Measurements from ENCODE around the gene SH2B3. TPM values are rescaled to one million over a fixed set of nuclear protein-coding genes. Genes with fewer than 3 reads are reported as not detected.
A peak's percentile ranks its signal among the peaks of the same experiment; 100 is the strongest.
"Not testable (repeated sequence)": the region's sequence is repeated elsewhere in the genome, so short reads cannot be mapped to it uniquely, and the experiment has no call there.

SH2B3 gene
- total RNA-seq, 1 experiment from 2014 or later, result 20.5 TPM

GRCh38 chr12:111368788-111369495 lies 36.8 kb upstream of the SH2B3 start, which contains the start of gene PHETA1:
TSS of gene PHETA1 (minus strand) at chr12:111369095. CDS start at chr12:111363427, 5,668 bp downstream.
- H3K36me3 ChIP-seq, result peaks cover 3% of the 10 kb centered on the region; the same call in 1 of the 2 replicates
- no peaks in the 10 kb centered on the region for H3K27me3 ChIP-seq (replicated peaks)
- no peak within 1 kb of the TSS for H3K27ac ChIP-seq
- H3K4me3 ChIP-seq, result peak within 1 kb of the TSS; percentile 85
- no peaks in the 10 kb centered on the region for H3K9me3 ChIP-seq (replicated peaks)
- H3K4me1 ChIP-seq (replicated peaks), result peaks cover 15% of the 10 kb centered on the region
- peak; percentile 73 to 92 for DNase-seq (ENCODE audit: low read depth in 1 of 2, low spot score in 2 of 2)

GRCh38 chr12:111369496-111370220 lies 36.1 kb upstream of the SH2B3 start:
- Histone ChIP-seq H3K27ac (no peak overlapping the region), H3K9me3 (replicated peaks) (no peaks in the 10 kb centered on the region), H3K4me3 (peak overlapping the region; percentile 85), H3K27me3 (replicated peaks) (no peaks in the 10 kb centered on the region), H3K4me1 (replicated peaks) (peaks cover 15% of the 10 kb centered on the region; the same call in 1 of the 2 replicates), H3K36me3 (peaks cover 3% of the 10 kb centered on the region; the same call in 1 of the 2 replicates)
- no peak for DNase-seq (ENCODE audit: low read depth in 1 of 2, low spot score in 2 of 2)

- not testable (repeated sequence) for H3K36me3 ChIP-seq; H3K9me3 ChIP-seq (replicated peaks); H3K4me1 ChIP-seq (replicated peaks); H3K27ac ChIP-seq; H3K27me3 ChIP-seq (replicated peaks); DNase-seq (ENCODE audit: low read depth in 1 of 2, low spot score in 2 of 2); H3K4me3 ChIP-seq
Measured at GRCh38 chr12:111373231-111373630, 32.5 kb upstream of the SH2B3 start.

- Histone ChIP-seq H3K27ac (no peak overlapping the region), H3K4me3 (no peak overlapping the region), H3K9me3 (replicated peaks) (no peaks in the 10 kb centered on the region), H3K4me1 (replicated peaks) (no peaks in the 10 kb centered on the region), H3K36me3 (no peaks in the 10 kb centered on the region), H3K27me3 (replicated peaks) (no peaks in the 10 kb centered on the region)
- DNase-seq (ENCODE audit: low read depth in 1 of 2, low spot score in 2 of 2), result no peak
Measured at GRCh38 chr12:111377440-111377839, 28.3 kb upstream of the SH2B3 start.

GRCh38 chr12:111379942-111380554 lies 25.7 kb upstream of the SH2B3 start:
- DNase-seq (ENCODE audit: low read depth in 1 of 2, low spot score in 2 of 2), result no peak
- Histone ChIP-seq H3K27me3 (replicated peaks) (no peaks in the 10 kb centered on the region), H3K4me1 (replicated peaks) (no peaks in the 10 kb centered on the region), H3K9me3 (replicated peaks) (no peaks in the 10 kb centered on the region), H3K36me3 (no peaks in the 10 kb centered on the region), H3K27ac (no peak overlapping the region), H3K4me3 (no peak overlapping the region)

GRCh38 chr12:111384596-111384995 lies 21.1 kb upstream of the SH2B3 start:
- Histone ChIP-seq H3K27me3 (replicated peaks) (no peaks in the 10 kb centered on the region), H3K4me1 (replicated peaks) (no peaks in the 10 kb centered on the region), H3K4me3 (no peak overlapping the region), H3K27ac (no peak overlapping the region), H3K36me3 (no peaks in the 10 kb centered on the region), H3K9me3 (replicated peaks) (no peaks in the 10 kb centered on the region)
- no peak for DNase-seq (ENCODE audit: low read depth in 1 of 2, low spot score in 2 of 2)

GRCh38 chr12:111386885-111387284 lies 18.8 kb upstream of the SH2B3 start:
- H3K27ac ChIP-seq, result no peak overlapping the region
- no peaks in the 10 kb centered on the region for H3K9me3 ChIP-seq (replicated peaks)
- no peaks in the 10 kb centered on the region for H3K36me3 ChIP-seq
- H3K4me1 ChIP-seq (replicated peaks), result no peaks in the 10 kb centered on the region
- no peaks in the 10 kb centered on the region for H3K27me3 ChIP-seq (replicated peaks)
- DNase-seq (ENCODE audit: low read depth in 1 of 2, low spot score in 2 of 2), result no peak
- H3K4me3 ChIP-seq, result no peak overlapping the region

- Histone ChIP-seq H3K9me3 (replicated peaks) (no peaks in the 10 kb centered on the region), H3K4me1 (replicated peaks) (no peaks in the 10 kb centered on the region), H3K27ac (no peak overlapping the region), H3K36me3 (no peaks in the 10 kb centered on the region), H3K27me3 (replicated peaks) (no peaks in the 10 kb centered on the region), H3K4me3 (no peak overlapping the region)
- no peak for DNase-seq (ENCODE audit: low read depth in 1 of 2, low spot score in 2 of 2)
Measured at GRCh38 chr12:111387747-111388323, 17.9 kb upstream of the SH2B3 start.

- H3K36me3 ChIP-seq, result no peaks in the 10 kb centered on the region
- no peak overlapping the region for H3K4me3 ChIP-seq
- no peaks in the 10 kb centered on the region for H3K9me3 ChIP-seq (replicated peaks)
- no peak overlapping the region for H3K27ac ChIP-seq
- peaks cover 6% of the 10 kb centered on the region; the same call in 1 of the 2 replicates for H3K4me1 ChIP-seq (replicated peaks)
- no peaks in the 10 kb centered on the region for H3K27me3 ChIP-seq (replicated peaks)
- no peak for DNase-seq (ENCODE audit: low read depth in 1 of 2, low spot score in 2 of 2)
Measured at GRCh38 chr12:111389635-111390034, 16.1 kb upstream of the SH2B3 start.

- H3K27ac ChIP-seq, result no peak overlapping the region
Measured at GRCh38 chr12:111390910-111391309, 14.8 kb upstream of the SH2B3 start.

GRCh38 chr12:111393700-111394300 lies 11.9 kb upstream of the SH2B3 start:
- Histone ChIP-seq H3K9me3 (replicated peaks) (no peaks in the 10 kb centered on the region), H3K27me3 (replicated peaks) (no peaks in the 10 kb centered on the region), H3K36me3 (no peaks in the 10 kb centered on the region), H3K27ac (no peak overlapping the region), H3K4me3 (no peak overlapping the region), H3K4me1 (replicated peaks) (peaks cover 22% of the 10 kb centered on the region)
- DNase-seq (ENCODE audit: low read depth in 1 of 2, low spot score in 2 of 2), result no peak

More at GRCh38 chr12:111390910-111391309, 14.8 kb upstream of the SH2B3 start:
- peaks cover 6% of the 10 kb centered on the region; the same call in 1 of the 2 replicates for H3K4me1 ChIP-seq (replicated peaks)
- no peaks in the 10 kb centered on the region for H3K36me3 ChIP-seq
- no peak overlapping the region for H3K4me3 ChIP-seq
- H3K27me3 ChIP-seq (replicated peaks), result no peaks in the 10 kb centered on the region
- H3K9me3 ChIP-seq (replicated peaks), result no peaks in the 10 kb centered on the region
- DNase-seq (ENCODE audit: low read depth in 1 of 2, low spot score in 2 of 2), result no peak

- Histone ChIP-seq H3K4me3 (no peak overlapping the region), H3K36me3 (no peaks in the 10 kb centered on the region), H3K27ac (no peak overlapping the region), H3K27me3 (replicated peaks) (no peaks in the 10 kb centered on the region), H3K4me1 (replicated peaks) (peaks cover 29% of the 10 kb centered on the region), H3K9me3 (replicated peaks) (no peaks in the 10 kb centered on the region; the same call in 1 of the 2 replicates)
- DNase-seq (ENCODE audit: low read depth in 1 of 2, low spot score in 2 of 2), result no peak
Measured at GRCh38 chr12:111394480-111394879, 11.2 kb upstream of the SH2B3 start.

All from SJSA1 (cell line).